Measurements from ENCODE around the gene OR2T4. TPM values are rescaled to one million over a fixed set of nuclear protein-coding genes. Genes with fewer than 3 reads are reported as not detected.

OR2T4 gene
- total and polyA plus RNA-seq, 9 donors, result not detected

- 59 to 83% (median 79%) methylated on average over 4 of the region's 4 CpGs for WGBS, 3 donors
- no peaks in the 10 kb centered on the region for H3K36me3 ChIP-seq
- H3K4me1 ChIP-seq (ENCODE audit: insufficient read depth), result no peaks in the 10 kb centered on the region
- intact Hi-C loops (cut with DNase I), result no loop called here
- H3K27ac ChIP-seq, result no peak overlapping the region
- no peaks in the 10 kb centered on the region for H3K27me3 ChIP-seq
- no peak for TF ChIP-seq EP300 (IDR thresholded peaks at IDR 0.05)
- no peak for TF ChIP-seq POLR2A (IDR thresholded peaks at IDR 0.05)
- no peak for TF ChIP-seq CTCF (IDR thresholded peaks at IDR 0.05)
- no peak for DNase-seq
- H3K9me3 ChIP-seq, result no peaks in the 10 kb centered on the region
- no peak overlapping the region for H3K4me3 ChIP-seq
These were observed 12.3 kb downstream of the OR2T4 start for GRCh38 chr1:248373761-248374160.

- intact Hi-C loops (cut with DNase I), result no loop called here
These were observed 14.0 kb downstream of the OR2T4 start, which contains the start of gene OR2T6 for GRCh38 chr1:248375446-248375845. Gene OR2T6 (plus strand): TSS chr1:248375746. CDS start chr1:248387609, 11,863 bp downstream.

GRCh38 chr1:248376916-248377315 is 15.5 kb downstream of the OR2T4 start:
- no peaks in the 10 kb centered on the region for H3K4me1 ChIP-seq (ENCODE audit: insufficient read depth)
- TF ChIP-seq CTCF (IDR thresholded peaks at IDR 0.05), result no peak
- no peak for TF ChIP-seq EP300 (IDR thresholded peaks at IDR 0.05)
- TF ChIP-seq POLR2A (IDR thresholded peaks at IDR 0.05), result no peak
- no peak overlapping the region for H3K27ac ChIP-seq
- H3K36me3 ChIP-seq, result no peaks in the 10 kb centered on the region
- intact Hi-C loops (cut with DNase I), result no loop called here
- H3K27me3 ChIP-seq, result no peaks in the 10 kb centered on the region
- H3K9me3 ChIP-seq, result no peaks in the 10 kb centered on the region
- 54 to 64% (median 59%) methylated on average over 3 of the region's 3 CpGs for WGBS, 3 donors
- no peak overlapping the region for H3K4me3 ChIP-seq
- DNase-seq, result no peak

More at GRCh38 chr1:248375446-248375845, 14.0 kb downstream of the OR2T4 start, which contains the start of gene OR2T6:
- TF ChIP-seq EP300 (IDR thresholded peaks at IDR 0.05), result no peak
- no peak for TF ChIP-seq CTCF (IDR thresholded peaks at IDR 0.05)
- no peak for TF ChIP-seq POLR2A (IDR thresholded peaks at IDR 0.05)
- H3K27me3 ChIP-seq, result no peaks in the 10 kb centered on the region
- no peak for DNase-seq
- H3K9me3 ChIP-seq, result no peaks in the 10 kb centered on the region
- no peaks in the 10 kb centered on the region for H3K36me3 ChIP-seq
- no peak within 1 kb of the TSS for H3K4me3 ChIP-seq
- H3K4me1 ChIP-seq (ENCODE audit: insufficient read depth), result no peaks in the 10 kb centered on the region
- H3K27ac ChIP-seq, result no peak within 1 kb of the TSS

GRCh38 chr1:248380854-248381253 is 19.4 kb downstream of the OR2T4 start:
- H3K36me3 ChIP-seq, result no peaks in the 10 kb centered on the region
- no peaks in the 10 kb centered on the region for H3K27me3 ChIP-seq
- WGBS, 3 donors, result 82 to 87% (median 83%) methylated on average over 3 of the region's 3 CpGs
- no peak for DNase-seq
- H3K4me1 ChIP-seq (ENCODE audit: insufficient read depth), result no peaks in the 10 kb centered on the region
- intact Hi-C loops (cut with DNase I), result no loop called here
- H3K27ac ChIP-seq, result no peak overlapping the region
- H3K9me3 ChIP-seq, result no peaks in the 10 kb centered on the region
- TF ChIP-seq EP300 (IDR thresholded peaks at IDR 0.05), result no peak
- no peak for TF ChIP-seq POLR2A (IDR thresholded peaks at IDR 0.05)
- no peak for TF ChIP-seq CTCF (IDR thresholded peaks at IDR 0.05)
- H3K4me3 ChIP-seq, result no peak overlapping the region

All from ovary (tissue), 9 donors.